Esophagus muscularis mucosa (tissue), 4 donors: ENCODE measurements around the gene TMEM222.

Source experiments
- EP300 ChIP-seq: sonication (generic); formaldehyde crosslinking; IDR thresholded peaks from one replicate; pipeline ENCODE4 v1.6.1; 2017; ENCODE audit warnings: antibody characterized with exemption
- POLR2A ChIP-seq: fragments of 450-650 bp; IDR thresholded peaks from one replicate; pipeline ENCODE4 v1.6.1; 2017; ENCODE audit warnings: antibody characterized with exemption, moderate library complexity, mild to moderate bottlenecking, low read depth
- POLR2AphosphoS5 ChIP-seq, 2 donors: sonication (generic); formaldehyde crosslinking; IDR thresholded peaks; one replicate each; pipeline ENCODE4 v1.6.1; 2017; ENCODE audit warnings: antibody characterized with exemption in 2 of 2
- TF ChIP-seq, protein P1 (sequence below), 3 experiments: fragments of 200-600 bp in 2 of 3; fragments of 450-650 bp in 1 of 3; sonication (generic) in 2 of 3; IDR thresholded peaks; one replicate each; pipeline ENCODE4 v1.5.1; 2017 to 2019; ENCODE audit warnings: antibody characterized with exemption in 3 of 3, mild to moderate bottlenecking in 2 of 3, moderate library complexity in 1 of 3

GRCh38 chr1:27299385-27300271, 22.3 kb upstream of the TMEM222 start:
- TF ChIP-seq POLR2A = no peak
- TF ChIP-seq, protein P1, sequence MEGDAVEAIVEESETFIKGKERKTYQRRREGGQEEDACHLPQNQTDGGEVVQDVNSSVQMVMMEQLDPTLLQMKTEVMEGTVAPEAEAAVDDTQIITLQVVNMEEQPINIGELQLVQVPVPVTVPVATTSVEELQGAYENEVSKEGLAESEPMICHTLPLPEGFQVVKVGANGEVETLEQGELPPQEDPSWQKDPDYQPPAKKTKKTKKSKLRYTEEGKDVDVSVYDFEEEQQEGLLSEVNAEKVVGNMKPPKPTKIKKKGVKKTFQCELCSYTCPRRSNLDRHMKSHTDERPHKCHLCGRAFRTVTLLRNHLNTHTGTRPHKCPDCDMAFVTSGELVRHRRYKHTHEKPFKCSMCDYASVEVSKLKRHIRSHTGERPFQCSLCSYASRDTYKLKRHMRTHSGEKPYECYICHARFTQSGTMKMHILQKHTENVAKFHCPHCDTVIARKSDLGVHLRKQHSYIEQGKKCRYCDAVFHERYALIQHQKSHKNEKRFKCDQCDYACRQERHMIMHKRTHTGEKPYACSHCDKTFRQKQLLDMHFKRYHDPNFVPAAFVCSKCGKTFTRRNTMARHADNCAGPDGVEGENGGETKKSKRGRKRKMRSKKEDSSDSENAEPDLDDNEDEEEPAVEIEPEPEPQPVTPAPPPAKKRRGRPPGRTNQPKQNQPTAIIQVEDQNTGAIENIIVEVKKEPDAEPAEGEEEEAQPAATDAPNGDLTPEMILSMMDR (IDR thresholded peaks at IDR 0.05) = no peak
- peak; percentile 58 to 82 for TF ChIP-seq POLR2AphosphoS5 (IDR thresholded peaks at IDR 0.05)
- no peak for TF ChIP-seq EP300
